Activated CD4-positive, alpha-beta T cell treated with anti-CD3 and anti-CD28 coated beads for 24 hours (primary cell): Measurements from ENCODE around the gene RPS4Y1.

ENCODE experiments used
- DNase-seq, 2 donors: peaks; one replicate each; pipeline ENCODE4 v3.0.0-alpha.2; 2020; ENCODE audit warnings: low read depth in 2 of 2

The RPS4Y1 gene

DNA sequence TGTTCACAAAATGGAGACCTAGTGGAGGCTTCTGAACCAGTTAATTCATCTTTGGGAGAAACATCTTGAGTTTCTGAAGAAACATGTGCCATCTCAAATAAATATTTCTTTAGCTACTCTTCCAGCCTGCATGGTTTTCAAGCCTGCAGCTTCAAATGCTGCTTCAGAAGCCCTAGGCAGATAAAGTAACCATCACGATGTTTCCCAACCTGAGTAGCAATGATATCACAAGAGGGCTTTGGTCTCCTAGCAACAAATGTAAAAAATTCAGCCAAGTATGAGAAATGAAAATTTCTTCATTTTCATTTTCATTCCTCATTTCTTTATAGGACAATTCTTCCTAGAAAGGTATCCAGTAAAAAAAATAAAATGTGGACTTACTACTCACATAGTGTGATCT is 42.2 kb downstream of the RPS4Y1 start:
- no peak for DNase-seq

DNA sequence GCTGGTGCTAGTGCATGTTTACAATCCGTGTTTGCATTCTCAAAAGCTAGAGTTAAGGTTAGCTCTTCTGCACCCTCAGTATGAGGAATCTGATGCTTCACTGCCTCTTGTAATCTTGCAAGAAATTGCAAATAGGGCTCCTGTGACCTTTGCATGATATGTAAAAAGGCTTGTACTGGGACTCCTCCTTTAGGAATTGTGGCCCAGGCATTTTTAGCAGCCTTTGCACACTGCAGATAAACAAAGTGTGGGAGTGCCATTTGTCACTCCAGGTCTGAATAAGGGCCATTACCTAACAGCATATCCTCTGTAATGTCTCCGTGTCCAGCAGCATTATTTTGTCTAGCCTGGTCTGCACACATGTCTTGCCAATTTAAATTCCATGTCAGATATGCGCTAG is 44.5 kb downstream of the RPS4Y1 start:
- DNase-seq: no peak

DNA sequence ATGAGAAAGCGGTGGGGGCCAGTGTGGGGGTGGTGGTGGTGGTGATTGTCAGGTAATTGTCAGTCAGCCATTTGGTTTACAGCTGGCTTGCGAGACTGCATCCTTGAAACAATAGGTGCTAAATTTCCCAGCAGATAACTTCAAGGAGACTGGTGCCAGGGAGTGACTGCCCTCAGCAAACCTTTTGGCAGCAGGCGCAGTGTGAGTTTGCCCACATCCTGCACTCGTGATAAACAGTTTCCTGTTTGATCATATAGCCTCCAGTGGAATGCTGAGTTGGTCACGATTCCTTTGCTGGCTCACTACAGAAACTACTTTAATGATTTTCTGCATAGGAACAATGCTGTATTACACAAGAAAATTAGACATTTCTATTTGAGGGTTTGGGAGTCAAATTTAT is 46.0 kb downstream of the RPS4Y1 start:
- no peak for DNase-seq

DNA sequence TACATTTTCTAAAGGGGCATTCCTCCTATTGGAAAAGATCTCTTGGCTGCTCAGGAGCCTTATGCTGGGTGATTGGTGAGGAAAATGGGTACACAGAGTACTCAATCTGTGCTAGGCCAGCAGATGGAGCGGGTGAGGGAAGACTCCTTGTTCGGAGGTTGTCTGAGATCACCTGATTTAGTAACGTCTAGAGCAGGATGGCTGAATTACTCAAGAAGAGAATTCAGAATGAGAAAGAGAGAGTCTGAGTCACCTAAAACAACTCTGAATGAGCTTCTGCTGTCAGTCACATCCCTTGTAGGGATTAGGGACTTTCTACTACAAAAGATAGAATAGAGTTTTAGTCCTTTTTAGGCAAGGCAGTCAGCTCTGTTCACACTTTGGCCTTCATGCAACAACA is 46.6 kb downstream of the RPS4Y1 start:
- DNase-seq: no peak

DNA sequence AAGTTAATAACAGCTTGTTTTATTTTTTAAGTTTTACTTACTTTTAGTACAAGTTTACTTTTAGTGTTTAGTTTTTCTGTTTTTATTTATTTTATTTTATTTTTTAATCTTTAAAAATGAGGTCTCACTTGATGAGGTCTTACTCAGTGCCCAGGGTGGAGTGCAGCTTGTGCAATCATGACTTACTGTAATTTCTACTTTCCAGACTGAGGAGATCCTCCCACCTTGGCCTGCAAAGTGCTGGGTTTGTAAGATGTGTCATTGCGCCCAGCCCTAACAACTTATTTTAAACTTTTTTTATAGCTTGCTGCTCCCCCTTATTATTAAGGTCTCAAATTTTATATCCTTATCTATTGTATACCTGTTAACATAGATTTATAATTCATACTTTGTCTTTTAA is 52.1 kb downstream of the RPS4Y1 start:
- no peak for DNase-seq

DNA sequence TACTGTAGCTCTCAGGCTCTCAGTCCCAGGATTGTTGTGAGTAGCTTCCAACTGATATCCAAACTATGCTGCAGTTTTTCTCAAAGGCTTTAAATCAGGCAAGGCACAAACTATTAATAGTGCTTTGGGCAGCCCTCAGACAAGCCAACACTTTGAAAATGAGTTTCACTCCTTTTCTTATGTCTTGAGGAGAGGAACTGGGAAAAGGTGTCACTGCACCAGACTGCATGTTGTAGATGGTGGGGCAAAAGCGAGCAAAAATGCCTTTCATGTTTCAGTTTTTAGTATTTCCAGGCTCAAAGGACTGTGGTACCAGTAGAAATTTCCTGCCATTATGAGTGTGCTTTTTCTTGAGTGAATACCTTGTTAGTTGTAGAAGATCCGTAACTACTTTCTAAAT is 54.6 kb downstream of the RPS4Y1 start:
- DNase-seq: no peak

DNA sequence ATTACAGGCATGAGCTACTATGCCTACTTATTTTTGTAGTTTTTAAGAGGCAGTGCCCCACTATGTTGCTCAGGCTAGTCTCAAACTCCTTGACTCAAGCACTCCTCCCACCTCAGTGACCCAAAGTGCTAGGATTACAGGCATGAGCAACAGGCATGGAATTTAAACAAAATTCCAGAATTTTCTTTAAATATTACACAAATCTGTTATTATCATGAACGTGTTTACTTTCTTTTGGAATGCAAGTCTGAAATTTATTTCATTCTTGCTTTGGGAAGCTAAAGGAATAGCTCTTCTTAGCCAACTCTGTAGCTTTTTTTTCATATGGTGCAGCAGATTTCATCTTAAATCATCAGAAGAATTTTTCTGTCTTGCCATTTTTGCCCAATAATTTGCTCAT is 66.0 kb downstream of the RPS4Y1 start:
- DNase-seq: no peak

DNA sequence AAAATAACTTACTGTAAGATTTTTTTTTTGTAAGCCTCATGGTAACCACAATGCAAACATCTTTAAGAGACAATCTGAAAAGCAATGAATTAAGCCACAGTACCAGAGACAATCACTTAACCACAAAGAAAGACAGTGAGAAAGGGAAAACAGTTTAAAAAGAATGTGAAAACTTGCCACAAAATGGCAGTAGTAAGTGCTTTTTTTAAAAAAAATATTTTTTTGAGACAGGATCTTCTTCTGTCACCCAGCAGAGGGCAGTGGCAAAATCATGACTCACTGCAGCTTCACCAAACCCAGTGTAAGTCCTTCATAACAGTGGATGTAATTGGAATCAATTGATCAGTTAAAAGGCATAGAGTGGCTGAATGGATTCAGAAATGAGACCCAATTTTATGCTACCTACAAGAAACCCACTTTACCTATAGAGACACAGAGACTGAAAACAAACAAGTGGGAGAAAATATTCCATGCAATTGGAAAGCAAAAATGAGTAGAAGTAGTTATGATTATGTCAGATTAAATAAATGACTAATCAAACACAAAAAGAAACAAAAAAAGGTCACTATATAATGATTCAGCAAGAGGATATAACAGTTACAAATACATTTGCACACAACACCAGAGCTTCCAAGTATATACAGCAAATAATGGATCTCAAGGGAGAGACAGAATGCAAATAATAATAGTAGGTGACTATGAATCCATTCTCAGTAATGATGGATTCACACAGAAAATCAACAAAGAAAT is 71.8 kb downstream of the RPS4Y1 start:
- DNase-seq: no peak
